ENCODE data around the gene C7orf25.

GRCh38 chr7:42947521-42947920 is 35.7 kb upstream of the C7orf25 start:
- TF ChIP-seq LEF1 (IDR thresholded peaks at IDR 0.05; ENCODE audit: borderline replicate concordance) (no peak), CTBP1 (IDR thresholded peaks at IDR 0.05; ENCODE audit: borderline replicate concordance) (no peak), HDGF (IDR thresholded peaks at IDR 0.05; ENCODE audit: borderline replicate concordance) (no peak)

Measured in HEK293T (cell line).